Mucosa of stomach (tissue), 1 donor: ENCODE measurements around the gene MCOLN3.
A peak's percentile ranks its signal among the peaks of the same experiment; 100 is the strongest.

Experiments
- H3K27me3 ChIP-seq: one replicate; pipeline ENCODE4 v1.7.0; 2013; ENCODE audit warnings: mild to moderate bottlenecking, low read length; ENCODE audit not compliant: control insufficient read depth, insufficient read depth
- H3K36me3 ChIP-seq: one replicate; pipeline ENCODE4 v1.7.0; 2013; ENCODE audit warnings: low read length; ENCODE audit not compliant: control insufficient read depth, insufficient read depth
- H3K4me1 ChIP-seq: one replicate; pipeline ENCODE4 v1.7.0; 2013; ENCODE audit warnings: mild to moderate bottlenecking, low read length; ENCODE audit not compliant: control insufficient read depth, insufficient read depth
- H3K4me3 ChIP-seq: one replicate; pipeline ENCODE4 v1.7.0; 2013; ENCODE audit warnings: low read length
- H3K9ac ChIP-seq: one replicate; pipeline ENCODE4 v1.7.0; 2013; ENCODE audit warnings: mild to moderate bottlenecking, low read length, moderate library complexity
- H3K9me3 ChIP-seq: one replicate; pipeline ENCODE4 v1.7.0; 2013; ENCODE audit warnings: mild to moderate bottlenecking, low read length, moderate library complexity; ENCODE audit not compliant: control insufficient read depth
- donor health status: Pancreatic carcinoma.

The MCOLN3 gene

DNA sequence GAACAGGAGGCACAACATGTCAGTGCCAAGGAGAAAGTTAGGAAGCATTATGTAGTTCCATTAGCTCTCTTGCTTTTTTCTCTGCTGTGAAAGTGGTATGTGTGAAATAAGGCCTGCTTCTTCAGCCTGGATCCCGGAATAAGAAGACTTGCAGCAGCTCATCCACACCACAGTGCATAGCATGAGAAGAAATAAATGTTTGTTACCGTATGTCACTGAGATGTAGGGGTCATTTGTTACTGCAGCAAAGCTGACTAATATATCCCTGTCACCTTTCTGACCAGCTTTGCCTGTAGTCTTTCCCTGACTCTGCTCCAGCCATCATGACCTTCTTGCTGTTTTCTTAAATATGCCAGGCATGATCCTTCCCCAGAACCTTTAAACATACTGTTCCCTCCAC lies 20.5 kb upstream of the MCOLN3 start:
- Histone ChIP-seq H3K4me3 (no peak overlapping the region), H3K9ac (no peak overlapping the region), H3K27me3 (no peaks in the 10 kb centered on the region), H3K36me3 (no peaks in the 10 kb centered on the region), H3K9me3 (no peaks in the 10 kb centered on the region), H3K4me1 (no peaks in the 10 kb centered on the region)

DNA sequence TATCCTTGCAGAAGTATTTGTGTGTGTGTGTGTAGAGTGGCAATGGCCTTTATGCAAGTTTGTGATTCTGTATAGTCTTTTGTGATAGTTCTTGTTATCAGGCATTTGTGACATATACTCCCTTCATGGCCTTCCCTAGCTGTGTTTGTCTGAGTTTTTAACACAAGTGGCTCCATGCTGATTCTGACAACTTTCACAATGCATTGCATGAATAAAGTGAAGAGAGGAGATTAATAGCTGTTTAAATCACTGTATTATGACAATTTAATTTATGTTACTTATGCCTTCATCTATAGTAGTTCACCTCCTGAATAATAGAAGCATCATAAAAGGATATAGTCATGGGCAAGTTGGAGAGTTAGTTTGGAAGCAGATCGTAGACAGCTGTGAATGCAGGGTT lies 17.2 kb upstream of the MCOLN3 start:
- Histone ChIP-seq H3K9ac (no peak overlapping the region), H3K36me3 (no peaks in the 10 kb centered on the region), H3K4me3 (no peak overlapping the region), H3K4me1 (no peaks in the 10 kb centered on the region), H3K27me3 (no peaks in the 10 kb centered on the region), H3K9me3 (no peaks in the 10 kb centered on the region)

DNA sequence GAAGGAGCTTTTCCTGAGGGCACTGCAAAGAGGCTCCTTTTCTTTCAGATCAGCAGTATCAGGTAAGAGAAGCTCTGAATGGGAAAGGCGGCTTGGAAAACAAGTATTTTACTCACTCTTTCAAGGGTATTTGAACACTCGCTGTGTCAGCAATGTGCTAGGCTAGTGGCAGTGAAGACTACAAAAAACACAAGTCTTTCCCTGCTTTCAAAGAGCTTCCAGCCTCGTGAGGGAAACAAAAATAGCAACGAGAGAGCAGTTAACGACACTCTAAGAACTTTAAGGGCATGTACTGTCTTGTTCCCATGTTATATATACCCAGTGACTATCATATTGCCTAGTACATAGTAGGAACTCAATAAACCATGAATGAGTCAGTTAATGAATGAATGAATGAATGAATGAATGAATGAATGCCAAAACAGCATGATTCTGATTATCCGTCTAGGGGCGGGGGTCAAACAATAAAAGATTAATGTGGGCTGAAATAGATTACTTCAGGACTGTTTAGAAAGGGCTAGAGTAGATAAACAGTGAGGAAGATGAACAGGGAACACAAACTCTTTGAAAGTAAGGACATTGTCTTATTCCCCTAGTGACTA lies 14.2 kb upstream of the MCOLN3 start:
- Histone ChIP-seq H3K36me3 (no peaks in the 10 kb centered on the region), H3K4me3 (peak overlapping the region; percentile 34), H3K27me3 (no peaks in the 10 kb centered on the region), H3K4me1 (no peaks in the 10 kb centered on the region), H3K9ac (peak overlapping the region; percentile 70), H3K9me3 (no peaks in the 10 kb centered on the region)

DNA sequence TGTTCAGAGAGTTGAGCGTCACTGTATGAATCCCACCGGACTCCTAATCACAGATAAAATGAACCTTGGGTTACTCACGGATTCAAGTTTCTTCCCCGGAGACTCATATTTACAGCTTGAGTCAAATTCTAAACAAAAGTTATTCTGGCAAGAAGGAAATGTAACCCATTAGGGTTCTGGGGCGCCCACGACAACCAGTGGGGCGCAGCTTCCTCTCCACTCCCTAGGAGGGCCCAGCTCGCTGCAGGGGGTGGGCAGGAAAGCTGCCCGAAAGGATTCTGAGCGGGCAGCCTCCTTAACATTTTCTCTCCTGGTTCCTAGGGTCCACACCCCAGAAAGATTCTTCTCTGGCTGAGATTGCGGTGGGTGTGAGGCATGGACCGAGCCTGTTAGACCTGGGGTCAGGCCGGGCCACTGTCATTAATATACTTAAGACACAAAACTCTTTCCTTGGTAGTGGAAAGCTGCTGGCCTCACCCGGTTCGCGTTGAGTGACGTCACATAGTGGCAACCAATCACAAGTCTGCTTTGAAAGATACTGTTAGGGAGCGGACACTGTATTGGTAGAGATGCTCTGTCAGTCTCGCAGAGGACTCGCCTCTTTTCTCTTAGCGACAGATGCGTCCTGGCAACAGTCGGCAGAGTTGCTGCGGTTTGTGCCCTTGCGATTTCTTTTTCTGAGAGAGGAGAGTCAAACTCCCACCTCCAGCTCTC lies 13.6 kb upstream of the MCOLN3 start:
- no peaks in the 10 kb centered on the region for H3K27me3 ChIP-seq
- no peaks in the 10 kb centered on the region for H3K9me3 ChIP-seq
- H3K4me3 ChIP-seq: peak overlapping the region; percentile 34
- H3K9ac ChIP-seq: peak overlapping the region; percentile 70
- no peaks in the 10 kb centered on the region for H3K36me3 ChIP-seq
- no peaks in the 10 kb centered on the region for H3K4me1 ChIP-seq

DNA sequence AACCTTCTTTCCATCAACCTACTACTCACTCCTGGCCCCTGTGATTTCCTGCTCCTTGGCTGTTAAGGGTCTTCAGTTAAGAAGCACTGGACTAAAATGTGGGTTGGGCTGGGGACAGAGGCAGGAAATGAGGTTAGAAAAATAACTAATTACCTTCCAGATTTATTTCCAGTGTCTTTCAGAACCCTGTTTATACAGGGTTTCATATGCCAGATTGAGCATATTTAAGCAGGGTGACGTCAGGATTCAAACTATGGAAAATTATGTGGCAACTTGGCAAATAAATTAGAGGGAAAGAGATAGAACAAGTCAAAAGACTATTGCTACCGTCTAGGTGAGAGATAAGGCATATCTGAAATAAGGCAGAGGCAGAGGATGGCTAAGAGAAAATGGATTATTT lies 11.7 kb upstream of the MCOLN3 start:
- no peaks in the 10 kb centered on the region for H3K4me1 ChIP-seq
- no peak overlapping the region for H3K4me3 ChIP-seq
- H3K27me3 ChIP-seq: no peaks in the 10 kb centered on the region
- H3K36me3 ChIP-seq: no peaks in the 10 kb centered on the region
- H3K9ac ChIP-seq: no peak overlapping the region
- no peaks in the 10 kb centered on the region for H3K9me3 ChIP-seq

DNA sequence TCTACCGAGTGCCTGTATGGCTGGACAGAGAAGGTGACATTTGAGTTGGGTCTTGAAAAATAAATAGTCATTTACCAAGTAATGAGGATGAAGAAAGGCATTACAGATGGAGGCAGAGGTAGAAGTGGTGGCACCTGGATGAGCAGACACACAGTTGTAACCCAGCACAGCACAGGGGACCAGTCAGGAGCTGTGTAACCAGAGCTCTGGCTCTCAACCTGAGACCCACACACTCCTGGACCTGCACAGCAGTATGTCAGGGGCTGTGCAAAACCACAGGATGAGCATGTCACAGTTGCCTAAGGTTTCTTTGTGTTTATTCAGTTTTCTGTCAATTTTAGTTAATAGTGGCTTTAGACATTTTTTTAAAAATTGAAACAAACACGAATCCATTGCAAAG lies 11.3 kb upstream of the MCOLN3 start:
- H3K36me3 ChIP-seq: no peaks in the 10 kb centered on the region
- H3K9me3 ChIP-seq: no peaks in the 10 kb centered on the region
- H3K9ac ChIP-seq: no peak overlapping the region
- H3K4me1 ChIP-seq: no peaks in the 10 kb centered on the region
- no peaks in the 10 kb centered on the region for H3K27me3 ChIP-seq
- no peak overlapping the region for H3K4me3 ChIP-seq

DNA sequence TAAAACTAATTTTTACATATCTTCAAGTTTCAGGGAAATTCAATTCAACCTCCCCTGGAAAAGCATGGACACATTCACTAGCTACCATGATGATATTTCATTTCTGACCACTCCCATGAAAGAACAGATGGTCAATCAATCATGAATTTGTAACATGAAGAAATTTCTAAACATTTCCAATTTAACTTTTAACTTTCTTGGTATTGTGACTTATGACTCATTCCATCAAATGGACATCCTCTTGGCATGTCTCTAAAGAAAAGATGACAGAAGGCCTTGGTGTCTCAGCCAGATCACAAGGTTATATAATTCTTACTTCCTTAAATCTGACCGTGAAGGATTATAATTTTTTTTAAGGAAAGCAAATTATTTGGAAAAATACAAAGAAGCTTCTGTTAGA lies 10.5 kb upstream of the MCOLN3 start:
- H3K36me3 ChIP-seq: no peaks in the 10 kb centered on the region
- no peaks in the 10 kb centered on the region for H3K4me1 ChIP-seq
- no peak overlapping the region for H3K4me3 ChIP-seq
- H3K27me3 ChIP-seq: no peaks in the 10 kb centered on the region
- no peaks in the 10 kb centered on the region for H3K9me3 ChIP-seq
- H3K9ac ChIP-seq: no peak overlapping the region

DNA sequence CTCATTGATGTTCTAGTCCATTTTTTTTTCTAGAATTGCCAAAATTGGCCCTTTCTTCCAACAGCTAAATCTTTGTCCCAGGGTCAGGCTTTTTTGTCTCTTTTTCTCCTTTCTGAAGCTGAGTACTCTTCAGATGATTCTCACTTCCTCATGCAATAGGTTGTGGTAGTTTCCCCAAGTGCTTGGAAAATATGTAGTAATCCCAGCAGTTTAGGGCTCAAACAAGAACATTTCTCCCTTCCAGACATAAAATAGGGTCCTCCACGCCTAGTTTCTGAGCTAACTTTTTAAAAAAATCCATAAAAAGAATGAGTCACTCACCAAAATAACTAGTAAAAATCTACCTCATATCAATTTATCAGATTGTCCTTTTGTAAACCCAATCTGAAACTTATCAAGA lies 10.0 kb upstream of the MCOLN3 start:
- Histone ChIP-seq H3K9ac (no peak overlapping the region), H3K36me3 (no peaks in the 10 kb centered on the region), H3K27me3 (no peaks in the 10 kb centered on the region), H3K4me3 (no peak overlapping the region), H3K4me1 (no peaks in the 10 kb centered on the region), H3K9me3 (no peaks in the 10 kb centered on the region)

DNA sequence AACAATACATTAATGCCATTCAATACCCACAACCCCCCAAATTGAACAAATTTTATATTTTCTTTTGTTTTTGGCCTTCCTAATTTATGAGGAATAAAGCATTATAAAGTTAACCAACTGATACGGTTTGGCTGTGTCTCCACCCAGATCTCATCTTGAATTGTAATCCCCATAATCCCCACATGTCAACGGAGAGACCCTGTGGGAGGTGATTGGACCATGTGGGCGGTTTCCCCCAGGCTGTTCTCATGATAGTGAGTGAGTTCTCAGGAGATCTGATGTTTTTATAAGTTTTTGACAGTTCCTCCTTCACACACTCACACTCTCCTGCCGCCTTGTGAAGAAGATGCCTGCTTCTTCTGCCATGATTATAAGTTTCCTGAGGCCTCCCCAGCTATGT lies 6.4 kb upstream of the MCOLN3 start:
- H3K4me1 ChIP-seq: no peaks in the 10 kb centered on the region
- no peaks in the 10 kb centered on the region for H3K27me3 ChIP-seq
- no peaks in the 10 kb centered on the region for H3K9me3 ChIP-seq
- no peak overlapping the region for H3K4me3 ChIP-seq
- no peaks in the 10 kb centered on the region for H3K36me3 ChIP-seq
- no peak overlapping the region for H3K9ac ChIP-seq

DNA sequence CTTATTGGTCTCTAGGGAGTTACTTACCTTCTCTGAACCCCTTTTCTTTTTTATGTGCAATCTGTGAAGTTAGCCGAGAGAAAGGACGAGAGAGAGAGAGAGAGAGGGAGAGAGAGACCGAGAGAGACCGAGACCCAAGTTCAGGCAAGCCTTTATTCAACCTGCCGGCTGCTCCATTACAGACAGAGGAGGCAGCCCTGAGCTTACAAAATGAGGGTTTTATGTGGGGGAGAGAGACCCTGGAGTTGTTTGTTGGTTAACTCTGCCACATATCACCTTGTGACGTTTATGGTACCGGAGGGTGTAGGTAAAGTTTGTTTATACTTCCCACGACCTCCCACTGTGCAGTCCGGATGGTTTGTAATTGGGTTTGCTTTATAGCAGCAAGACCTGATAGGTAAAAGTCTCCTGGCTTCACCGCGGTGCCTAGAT lies 1.5 kb upstream of the MCOLN3 start:
- H3K4me1 ChIP-seq: peaks cover 4% of the 10 kb centered on the region
- H3K4me3 ChIP-seq: no peak overlapping the region
- no peaks in the 10 kb centered on the region for H3K36me3 ChIP-seq
- H3K9ac ChIP-seq: no peak overlapping the region
- H3K9me3 ChIP-seq: no peaks in the 10 kb centered on the region
- H3K27me3 ChIP-seq: peaks cover 22% of the 10 kb centered on the region

DNA sequence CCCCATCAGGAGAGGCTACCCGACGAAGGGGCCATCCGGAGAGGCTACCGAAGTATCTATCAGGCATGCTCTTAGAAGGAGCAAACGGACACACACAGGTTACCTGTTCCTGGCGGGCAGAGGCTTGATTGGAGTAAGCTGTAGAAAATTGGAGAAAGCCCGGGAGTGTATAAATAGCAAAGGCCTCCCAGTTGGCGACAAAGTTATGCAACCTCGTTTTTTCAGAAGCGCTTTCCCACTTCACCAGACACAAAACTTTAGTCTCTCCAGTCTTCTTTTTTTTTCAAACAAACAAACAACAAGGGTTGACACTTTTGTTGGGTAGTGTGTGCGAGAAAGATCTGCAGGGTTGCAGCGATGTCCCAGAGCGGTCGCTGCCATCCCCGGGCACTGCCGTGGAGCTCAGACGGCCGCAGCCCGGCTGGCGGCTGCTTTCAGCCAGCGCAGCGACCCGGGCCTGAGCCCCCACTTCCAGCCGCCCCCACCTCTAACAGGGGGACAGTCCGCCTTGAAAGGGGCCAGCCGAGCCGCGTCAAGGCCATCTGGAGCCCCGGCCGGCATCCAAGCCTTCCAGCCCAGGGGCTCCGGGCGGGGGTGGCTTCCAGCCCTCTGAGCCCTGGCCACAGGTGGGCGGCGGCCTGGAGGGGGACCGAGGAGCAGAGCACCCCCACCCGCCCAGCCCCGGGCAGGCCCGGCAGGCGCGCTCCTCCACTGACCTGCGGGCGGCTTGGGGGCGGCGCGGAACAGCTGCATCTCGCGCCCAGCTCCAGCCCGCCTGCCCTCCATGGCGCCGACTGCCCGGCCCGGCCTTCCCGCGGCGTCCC lies 616 bp downstream of the MCOLN3 start:
- Histone ChIP-seq H3K36me3 (no peaks in the 10 kb centered on the region), H3K27me3 (peaks cover 22% of the 10 kb centered on the region), H3K9ac (peak overlapping the region; percentile 61), H3K9me3 (no peaks in the 10 kb centered on the region), H3K4me1 (peaks cover 4% of the 10 kb centered on the region), H3K4me3 (no peak overlapping the region)

DNA sequence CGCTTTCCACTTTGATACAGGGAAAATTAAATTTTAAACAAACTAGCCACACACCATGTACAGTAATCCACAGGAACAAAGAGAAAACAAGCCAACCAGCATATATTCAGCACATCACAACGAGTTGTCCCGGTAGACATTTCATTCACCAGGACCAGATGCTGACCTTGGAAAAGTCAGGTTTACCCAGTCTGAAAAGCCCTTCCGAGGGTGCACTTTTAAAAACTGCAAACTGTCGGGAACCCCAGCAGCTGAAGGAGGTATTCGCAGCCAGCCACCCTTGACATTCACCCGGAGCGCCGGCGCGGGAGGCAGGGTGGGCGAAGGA lies 1.2 kb downstream of the MCOLN3 start:
- Histone ChIP-seq H3K27me3 (peaks cover 22% of the 10 kb centered on the region), H3K36me3 (no peaks in the 10 kb centered on the region), H3K4me3 (no peak overlapping the region), H3K9ac (no peak overlapping the region), H3K4me1 (peaks cover 4% of the 10 kb centered on the region), H3K9me3 (no peaks in the 10 kb centered on the region)
